Measurements from ENCODE around the gene REEP2.

REEP2 gene

DNA sequence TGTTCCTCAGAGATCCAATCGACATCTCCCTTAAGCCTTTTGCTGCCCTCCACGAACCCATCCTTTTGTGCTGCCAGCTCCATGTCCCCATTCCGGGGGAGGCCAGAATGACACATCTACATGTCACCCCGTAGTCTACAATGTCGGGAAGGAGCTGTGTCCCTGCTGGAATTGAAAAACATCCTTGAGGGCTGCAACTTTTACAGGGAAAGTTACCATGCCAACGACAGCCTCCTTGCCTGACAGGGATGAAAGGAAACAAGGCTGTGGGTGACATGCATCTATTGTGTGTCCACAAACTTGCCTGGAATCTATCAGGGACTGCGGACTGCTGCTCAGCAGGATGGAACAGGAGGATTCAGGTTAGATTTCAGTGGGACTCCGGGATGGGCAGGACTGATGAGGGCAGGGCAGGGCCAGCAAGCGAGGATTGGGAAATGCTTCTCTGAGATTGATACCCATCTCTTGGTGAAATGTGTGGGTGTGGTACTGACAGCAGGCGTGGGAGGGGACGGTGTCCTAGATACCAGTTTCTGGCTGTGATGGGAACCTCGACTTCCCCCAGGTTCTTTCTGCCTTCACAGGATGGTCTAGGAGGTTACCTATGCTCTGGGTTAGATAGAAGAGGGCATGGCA, 51.9 kb downstream of the REEP2 start:
- Histone ChIP-seq H3K4me3 (peak overlapping the region in 3 of 7 experiments; percentile 48 to 59 (median 50)), H3K27ac (peak overlapping the region in 11 of 21 experiments; percentile 57 to 90 (median 83))

DNA sequence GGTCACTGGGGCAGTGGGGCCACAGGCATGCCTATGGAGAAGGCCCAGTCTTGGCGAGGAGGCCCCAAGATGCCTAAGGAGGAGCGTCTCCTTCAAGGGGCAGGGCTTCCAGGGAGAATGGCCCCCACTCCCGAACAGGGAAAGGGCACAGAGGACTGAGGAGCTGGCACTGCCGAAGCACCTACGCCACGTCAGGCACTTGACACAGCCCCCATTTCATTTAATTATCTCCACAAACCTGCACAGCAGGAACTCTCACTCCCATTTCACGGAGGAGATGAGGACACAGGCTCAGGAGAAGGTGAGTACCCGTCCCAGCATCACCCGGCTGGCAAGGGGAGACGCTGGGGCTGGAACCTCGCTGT, 52.4 kb downstream of the REEP2 start:
- peak overlapping the region in 18 of 21 experiments; percentile 55 to 90 (median 80) for H3K27ac ChIP-seq
- peak overlapping the region; percentile 34 to 59 (median 41) for H3K4me3 ChIP-seq

DNA sequence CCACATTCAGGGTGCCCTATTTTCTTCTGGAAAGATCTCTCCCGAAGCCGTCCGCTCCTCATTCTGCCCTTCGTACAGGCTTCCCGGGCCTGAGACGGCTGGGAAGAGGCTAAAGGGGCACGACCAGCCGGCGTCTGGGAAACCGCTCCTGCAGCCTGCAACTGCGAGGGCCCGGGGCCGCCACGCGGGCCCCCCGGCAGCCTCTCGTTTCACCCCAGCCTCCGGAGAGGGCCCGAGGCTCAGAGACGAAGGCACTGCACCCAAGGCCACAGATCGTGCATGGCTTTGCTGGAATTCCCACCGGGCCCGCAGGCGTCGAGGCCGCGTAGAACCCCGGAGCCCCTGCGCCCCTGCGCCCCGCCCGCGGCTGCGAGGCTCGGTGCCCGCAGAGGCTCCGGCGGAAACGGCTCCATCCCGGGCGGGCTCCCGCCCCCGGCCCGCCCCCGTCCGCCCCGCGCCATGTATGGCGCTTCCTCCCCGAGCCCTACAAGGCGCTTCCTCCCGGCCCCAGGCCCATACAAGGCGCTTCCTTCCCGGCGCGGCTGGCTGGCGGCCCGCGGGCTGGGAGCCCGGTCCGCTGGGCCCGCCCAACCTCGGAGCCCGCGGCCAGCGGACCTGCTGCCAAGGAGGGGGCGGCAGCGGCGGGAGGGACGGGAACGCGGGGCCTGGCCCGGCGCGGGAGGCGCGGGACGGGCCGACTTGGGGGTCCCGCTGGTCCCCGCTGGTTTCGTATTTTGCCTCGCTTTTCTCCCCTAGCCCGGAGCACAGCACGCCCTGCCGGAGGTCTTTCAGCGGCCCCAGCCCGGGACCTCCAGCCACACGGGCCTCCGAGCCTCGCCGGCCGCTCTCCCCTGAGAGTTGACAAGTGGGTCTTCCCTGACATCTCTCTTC, 53.1 kb downstream of the REEP2 start:
- Histone ChIP-seq H3K4me3 (peak overlapping the region; percentile 34 to 59 (median 41)), H3K27ac (peak overlapping the region; percentile 8 to 92 (median 83))

DNA sequence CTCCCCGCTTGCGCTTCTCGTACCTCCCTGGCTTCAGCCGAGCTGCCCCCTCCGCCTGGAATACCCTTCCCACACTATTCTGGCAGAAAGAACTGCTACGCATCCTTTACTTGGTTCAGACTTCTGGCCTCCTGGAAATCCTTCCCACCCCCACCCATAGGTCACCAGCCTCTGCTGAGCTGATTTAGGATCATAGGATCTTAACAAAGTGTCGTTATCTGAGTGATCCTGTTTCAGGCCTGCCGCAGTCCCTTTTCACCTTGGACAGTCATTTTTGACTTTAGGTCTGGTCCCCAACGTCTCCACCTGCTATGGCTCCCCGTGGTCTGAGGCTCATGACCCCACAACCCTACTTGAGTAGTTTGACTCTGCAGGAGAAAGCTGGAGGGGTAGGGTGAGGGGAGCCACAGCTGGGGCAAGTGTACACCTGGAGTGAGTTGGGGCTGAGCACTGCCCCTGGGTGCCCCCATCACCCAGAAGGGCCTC, 53.7 kb downstream of the REEP2 start:
- peak overlapping the region in 20 of 21 experiments; percentile 8 to 92 (median 84) for H3K27ac ChIP-seq
- peak overlapping the region; percentile 34 to 59 (median 41) for H3K4me3 ChIP-seq

DNA sequence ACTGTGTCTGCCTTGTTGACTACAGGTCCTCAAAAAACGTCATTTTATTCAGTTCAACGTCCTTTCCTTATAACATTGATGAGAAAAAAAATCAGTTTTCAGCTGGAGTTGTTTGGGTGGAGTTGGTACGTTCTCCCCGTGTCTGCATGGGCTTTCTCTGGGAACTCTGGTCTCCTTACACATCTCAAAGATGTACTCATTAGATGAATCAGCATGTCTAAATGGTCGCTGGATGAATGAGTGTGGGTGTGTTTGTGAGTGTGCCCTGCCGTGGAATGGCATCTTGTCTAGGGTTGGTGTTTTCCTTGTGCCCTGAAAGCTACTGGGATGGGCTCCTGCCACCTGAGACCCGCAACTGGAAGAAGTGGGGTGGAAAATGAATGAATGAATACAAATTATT, 56.5 kb downstream of the REEP2 start:
- Histone ChIP-seq H3K27ac (no peak overlapping the region), H3K4me3 (no peak overlapping the region)
